ENCODE data around the gene GALNT6. TPM values are rescaled to one million over a fixed set of nuclear protein-coding genes. Genes with fewer than 3 reads are reported as not detected.

The GALNT6 gene
- total RNA-seq, 2 donors from 2014 or later = 24.7 to 27.1 TPM

- no peaks in the 10 kb centered on the region for H3K4me1 ChIP-seq
- TF ChIP-seq CTCF (IDR thresholded peaks at IDR 0.05) = no peak
- H3K9me3 ChIP-seq = no peaks in the 10 kb centered on the region
- no peak overlapping the region for H3K4me3 ChIP-seq
- no peaks in the 10 kb centered on the region for H3K36me3 ChIP-seq
- no peak overlapping the region for H3K27ac ChIP-seq
- no peak overlapping the region for H3K9ac ChIP-seq (ENCODE audit: low read depth in 2 of 2, low read length in 2 of 2)
- H3K27me3 ChIP-seq = no peaks in the 10 kb centered on the region
- intact Hi-C loops (cut with DNase I) = no loop called here
- no peak for DNase-seq
Observed at GRCh38 chr12:51378749-51379148, 12.5 kb downstream of the GALNT6 start.

GRCh38 chr12:51377099-51377984, 13.9 kb downstream of the GALNT6 start:
- no peaks in the 10 kb centered on the region for H3K27me3 ChIP-seq
- peak overlapping the region in 1 of 2 donors; percentile 12 for H3K9ac ChIP-seq (ENCODE audit: low read depth in 2 of 2, low read length in 2 of 2)
- no peaks in the 10 kb centered on the region for H3K36me3 ChIP-seq
- DNase-seq = no peak
- H3K9me3 ChIP-seq = no peaks in the 10 kb centered on the region
- no peak overlapping the region for H3K4me3 ChIP-seq
- no peak overlapping the region for H3K27ac ChIP-seq
- intact Hi-C loops (cut with DNase I) = no loop called here
- no peak for TF ChIP-seq CTCF (IDR thresholded peaks at IDR 0.05)
- no peaks in the 10 kb centered on the region for H3K4me1 ChIP-seq

GRCh38 chr12:51374856-51375255, 16.4 kb downstream of the GALNT6 start:
- TF ChIP-seq CTCF (IDR thresholded peaks at IDR 0.05) = no peak
- Histone ChIP-seq H3K9me3 (no peaks in the 10 kb centered on the region), H3K4me3 (no peak overlapping the region), H3K9ac (ENCODE audit: low read depth in 2 of 2, low read length in 2 of 2) (no peak overlapping the region), H3K27me3 (no peaks in the 10 kb centered on the region), H3K27ac (no peak overlapping the region), H3K4me1 (no peaks in the 10 kb centered on the region), H3K36me3 (no peaks in the 10 kb centered on the region)
- DNase-seq = no peak
- intact Hi-C loops (cut with DNase I) = no loop called here

- TF ChIP-seq CTCF (IDR thresholded peaks at IDR 0.05) = no peak
- Histone ChIP-seq H3K4me1 (no peaks in the 10 kb centered on the region), H3K9ac (ENCODE audit: low read depth in 2 of 2, low read length in 2 of 2) (no peak overlapping the region), H3K27ac (no peak overlapping the region), H3K9me3 (no peaks in the 10 kb centered on the region), H3K4me3 (no peak overlapping the region), H3K36me3 (no peaks in the 10 kb centered on the region), H3K27me3 (no peaks in the 10 kb centered on the region)
- intact Hi-C loops (cut with DNase I) = no loop called here
- no peak for DNase-seq
Observed at GRCh38 chr12:51374361-51374760, 16.8 kb downstream of the GALNT6 start.

GRCh38 chr12:51373187-51373586, 18.0 kb downstream of the GALNT6 start:
- Histone ChIP-seq H3K9me3 (no peaks in the 10 kb centered on the region), H3K4me3 (no peak overlapping the region), H3K9ac (ENCODE audit: low read depth in 2 of 2, low read length in 2 of 2) (no peak overlapping the region), H3K27me3 (no peaks in the 10 kb centered on the region), H3K27ac (no peak overlapping the region), H3K36me3 (no peaks in the 10 kb centered on the region), H3K4me1 (no peaks in the 10 kb centered on the region)
- intact Hi-C loops (cut with DNase I) = no loop called here
- no peak for DNase-seq
- TF ChIP-seq CTCF (IDR thresholded peaks at IDR 0.05) = no peak

Data from colonic mucosa (tissue), 4 donors.